HG03432 (cell line): Measurements from ENCODE around the gene PARK7.

Experiments
- ATAC-seq: cut with Tn5 transposase; IDR thresholded peaks from one replicate; pipeline ENCODE4 v1.9.1; 2021; ENCODE audit warnings: mild to moderate bottlenecking, moderate library complexity; ENCODE audit not compliant: unreplicated experiment

Gene PARK7

DNA sequence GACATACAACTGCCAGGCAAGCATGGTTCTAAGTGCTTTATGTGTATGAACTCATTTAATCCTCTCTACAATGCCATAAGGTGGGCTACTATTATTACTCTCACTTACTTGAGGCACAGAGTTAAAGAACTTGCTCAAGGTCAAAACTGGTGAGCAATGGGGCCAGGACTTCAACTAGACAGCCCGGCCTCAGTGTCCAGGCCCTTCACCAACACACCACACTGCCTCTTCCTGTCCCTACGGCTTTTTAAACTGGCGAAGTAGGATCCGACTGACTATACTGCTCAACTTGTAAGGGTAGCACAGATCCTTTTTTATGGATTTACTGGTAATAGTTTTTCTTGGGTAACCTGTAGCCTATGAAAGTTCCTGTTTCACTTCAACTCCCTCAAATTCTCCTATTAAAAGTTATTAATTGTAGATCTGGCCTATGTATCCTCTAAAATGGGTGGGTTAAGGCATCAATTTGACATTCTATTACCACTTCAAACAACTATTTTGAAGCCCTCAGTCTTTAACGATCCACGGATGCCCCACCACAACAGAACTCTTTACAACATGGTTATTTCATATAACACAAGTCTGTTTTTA, 60.3 kb downstream of the PARK7 start:
- ATAC-seq, result no peak

DNA sequence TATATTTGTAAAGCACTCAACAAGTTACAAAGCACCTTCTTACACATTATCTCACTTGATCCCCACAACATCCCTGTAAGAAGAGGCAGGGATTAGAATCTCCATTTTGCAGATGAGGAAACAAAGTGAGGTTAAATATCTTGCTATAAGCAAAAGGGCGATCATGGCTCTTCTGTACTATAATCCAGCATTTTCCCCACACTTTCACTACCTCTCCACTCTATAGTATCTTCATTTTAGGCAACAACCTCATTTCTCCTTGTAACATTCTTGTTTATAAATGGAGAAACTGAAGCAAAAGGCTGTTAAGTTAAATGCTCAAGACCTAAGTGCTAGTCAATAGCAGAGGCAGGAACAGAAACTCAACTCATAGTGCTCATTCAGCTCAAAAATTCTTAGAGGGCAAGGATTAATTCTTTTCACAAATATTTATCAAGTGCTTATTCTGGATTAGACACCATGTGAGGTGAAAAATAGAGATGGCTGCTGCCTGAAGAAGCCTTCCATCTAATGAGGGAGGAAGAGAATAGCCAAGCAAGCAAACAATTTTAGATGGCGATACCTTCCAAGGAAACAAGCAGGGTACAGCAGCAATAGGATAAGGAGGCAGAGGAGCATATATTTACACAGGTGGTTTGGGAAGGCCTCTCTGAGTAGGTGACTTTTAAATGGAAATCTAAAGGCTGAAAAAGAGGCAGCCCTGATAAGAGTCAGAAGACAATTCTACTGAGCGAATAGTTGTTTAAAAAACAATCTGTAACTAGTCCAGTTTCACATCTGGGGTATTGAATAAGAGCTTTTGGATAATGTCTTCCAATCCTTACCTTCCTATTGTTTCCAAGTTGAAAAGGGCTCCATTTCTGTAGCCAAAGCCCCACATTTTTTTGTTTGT, 61.1 kb downstream of the PARK7 start:
- no peak for ATAC-seq

DNA sequence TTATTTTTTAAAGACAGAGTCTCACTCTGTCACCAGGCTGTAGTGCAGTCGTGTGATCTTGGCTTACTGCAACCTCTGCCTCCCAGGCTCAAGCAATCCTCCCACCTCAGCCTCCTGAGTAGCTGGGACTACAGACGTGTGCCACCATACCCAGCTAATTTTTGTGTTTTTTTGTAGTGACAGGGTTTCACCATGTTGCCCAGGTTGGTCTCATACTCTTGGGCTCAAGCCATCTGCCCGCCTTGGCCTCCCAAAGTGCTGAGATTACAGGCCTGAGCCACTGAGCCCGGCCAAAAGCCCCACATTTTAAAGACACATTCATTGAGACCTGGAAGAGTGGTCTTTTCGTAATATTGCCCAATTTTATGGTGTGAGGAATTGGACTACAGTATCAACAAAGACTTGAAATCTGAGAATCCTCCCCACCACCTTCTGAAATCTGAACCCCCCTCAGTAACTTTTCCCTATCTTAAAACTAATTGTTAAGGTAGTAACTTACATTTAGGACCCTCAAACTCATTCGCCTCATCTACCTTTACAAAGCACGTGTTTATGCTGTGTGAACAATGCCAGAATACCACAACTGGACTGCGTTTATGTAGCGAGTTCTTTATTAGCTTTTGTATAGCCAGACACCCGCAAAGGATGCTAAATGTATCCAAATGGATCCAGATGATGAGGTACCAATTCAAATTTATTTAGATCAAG, 61.9 kb downstream of the PARK7 start:
- no peak for ATAC-seq

DNA sequence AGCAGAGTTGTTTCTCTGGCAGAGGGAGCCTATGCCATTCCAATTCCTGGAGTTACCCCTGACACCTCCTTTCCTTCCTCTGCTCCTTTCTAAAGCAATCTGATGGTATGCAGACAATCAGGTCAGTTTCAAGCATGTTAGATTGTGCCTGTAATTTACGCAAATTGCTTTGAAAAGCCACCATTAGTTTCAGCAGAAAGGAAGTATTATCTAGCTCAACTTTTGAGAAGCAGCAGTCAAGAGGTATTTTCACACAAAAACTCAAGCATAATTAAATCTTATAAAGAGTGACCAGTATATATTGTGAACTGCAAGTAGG, 62.4 kb downstream of the PARK7 start:
- no peak for ATAC-seq

DNA sequence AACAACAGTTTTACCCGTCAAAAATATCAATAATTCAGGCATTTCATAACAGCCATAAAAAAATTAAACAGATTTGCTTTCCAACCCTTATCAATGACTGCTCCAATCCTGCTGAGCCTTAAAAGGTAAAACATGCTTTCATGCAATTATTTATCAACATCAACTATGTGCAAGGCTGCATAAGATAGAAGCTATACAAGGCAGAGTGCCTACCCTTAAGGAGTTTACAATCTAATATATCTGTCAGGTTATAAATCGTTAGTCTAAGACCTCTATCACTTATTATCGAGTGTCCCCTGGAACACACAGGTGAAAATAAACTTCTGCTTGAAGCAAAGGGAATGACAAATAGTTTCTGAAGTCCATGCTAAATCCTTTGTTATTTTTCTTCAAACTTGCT, 62.8 kb downstream of the PARK7 start:
- no peak for ATAC-seq

DNA sequence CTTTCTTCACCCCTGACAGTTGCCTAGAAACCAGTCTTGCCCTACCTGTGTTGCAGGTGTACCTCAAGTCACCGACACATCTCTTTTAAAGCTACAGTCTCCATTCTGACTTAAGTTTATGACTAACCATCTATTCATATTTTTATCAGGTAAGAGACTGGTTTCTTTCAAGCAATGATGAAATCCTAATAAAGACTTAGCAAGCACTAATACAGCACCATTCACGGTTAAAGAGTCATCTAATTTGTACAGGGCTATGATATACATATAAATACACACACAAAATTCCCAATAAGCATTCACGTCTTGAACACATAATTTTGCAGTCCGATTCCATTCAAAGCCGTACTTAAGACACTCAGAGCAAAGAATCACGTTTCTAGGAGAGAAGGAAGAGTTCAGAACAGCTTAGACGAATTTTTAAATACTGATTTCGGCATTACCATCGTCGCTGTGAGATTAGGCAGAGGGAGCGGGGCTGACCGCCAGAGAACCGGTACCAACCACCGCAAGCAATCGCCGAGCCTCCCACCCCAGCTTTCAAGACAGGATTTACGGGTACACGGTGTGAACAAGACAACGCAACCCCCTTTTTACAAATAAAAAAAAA, 63.7 kb downstream of the PARK7 start:
- no peak for ATAC-seq

DNA sequence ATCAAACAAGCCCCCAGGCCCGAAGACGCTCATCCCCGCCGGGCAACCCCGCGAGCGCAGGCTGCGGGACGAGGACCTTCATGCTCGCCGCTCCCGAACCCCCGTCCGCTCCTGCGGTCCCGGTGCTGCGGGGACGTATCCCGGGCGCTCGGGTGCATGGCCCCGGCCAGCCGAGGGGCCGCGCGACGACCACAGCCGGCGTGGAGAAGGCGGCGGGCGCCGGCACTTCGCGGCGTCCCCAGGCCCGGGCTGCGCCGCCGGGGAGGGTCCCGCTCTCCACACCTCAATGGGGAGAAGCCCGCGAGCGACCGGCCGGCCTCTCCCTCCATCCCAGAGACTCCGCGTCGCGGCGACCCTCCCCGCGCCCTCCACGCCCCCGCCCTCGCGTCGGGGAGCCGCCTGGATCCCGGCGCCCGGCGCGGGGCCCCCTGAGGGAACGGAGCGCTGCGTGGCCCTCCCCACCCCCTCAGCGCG, 64.2 kb downstream of the PARK7 start:
- ATAC-seq, result no peak

DNA sequence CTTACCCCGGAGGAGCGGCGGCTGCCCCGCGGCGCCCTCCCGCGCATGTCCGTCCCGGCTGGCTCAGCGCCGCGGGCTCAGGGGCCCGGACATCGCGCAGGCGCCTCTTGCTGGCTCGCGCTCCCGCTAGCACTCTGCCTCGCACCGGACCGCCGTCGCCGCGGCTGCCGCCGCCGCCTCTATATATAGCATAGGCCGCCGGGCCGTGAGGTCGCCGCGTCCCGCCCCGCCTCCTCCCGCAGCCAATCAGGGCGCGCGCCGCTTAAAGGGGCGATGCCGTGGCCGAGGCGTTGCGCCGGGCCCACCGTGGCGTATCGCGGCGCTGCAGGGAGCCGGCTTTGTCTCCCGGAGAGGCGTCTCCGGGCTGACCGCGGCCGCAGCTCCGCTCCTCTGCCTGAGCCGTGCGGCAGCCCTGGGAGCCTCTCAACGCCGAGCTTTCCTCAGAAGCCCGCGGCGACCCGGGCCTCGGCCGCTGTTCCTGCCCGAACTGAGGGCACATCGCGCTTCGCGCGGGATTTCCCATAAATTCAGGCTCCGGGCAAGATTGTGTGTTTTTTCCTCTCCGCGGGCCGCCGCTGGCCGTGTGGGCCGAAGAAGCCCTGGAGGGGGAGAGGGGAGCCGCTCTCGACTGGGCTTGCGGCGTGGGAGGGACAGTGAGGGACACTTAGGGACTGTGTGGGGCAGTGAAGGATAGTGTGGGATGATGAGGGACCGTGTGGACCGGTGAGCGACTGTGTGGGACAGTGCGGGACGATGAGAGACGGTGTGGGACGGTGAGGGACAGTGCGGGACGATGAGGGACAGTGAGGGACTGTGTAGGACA, 64.9 kb downstream of the PARK7 start, which contains the start of gene ERRFI1:
Gene ERRFI1 (minus strand): TSS at position 157 of the 823 bp plus-strand sequence. CDS start 10,690 bp downstream, outside the sequence.
- ATAC-seq, result peak; percentile 90

DNA sequence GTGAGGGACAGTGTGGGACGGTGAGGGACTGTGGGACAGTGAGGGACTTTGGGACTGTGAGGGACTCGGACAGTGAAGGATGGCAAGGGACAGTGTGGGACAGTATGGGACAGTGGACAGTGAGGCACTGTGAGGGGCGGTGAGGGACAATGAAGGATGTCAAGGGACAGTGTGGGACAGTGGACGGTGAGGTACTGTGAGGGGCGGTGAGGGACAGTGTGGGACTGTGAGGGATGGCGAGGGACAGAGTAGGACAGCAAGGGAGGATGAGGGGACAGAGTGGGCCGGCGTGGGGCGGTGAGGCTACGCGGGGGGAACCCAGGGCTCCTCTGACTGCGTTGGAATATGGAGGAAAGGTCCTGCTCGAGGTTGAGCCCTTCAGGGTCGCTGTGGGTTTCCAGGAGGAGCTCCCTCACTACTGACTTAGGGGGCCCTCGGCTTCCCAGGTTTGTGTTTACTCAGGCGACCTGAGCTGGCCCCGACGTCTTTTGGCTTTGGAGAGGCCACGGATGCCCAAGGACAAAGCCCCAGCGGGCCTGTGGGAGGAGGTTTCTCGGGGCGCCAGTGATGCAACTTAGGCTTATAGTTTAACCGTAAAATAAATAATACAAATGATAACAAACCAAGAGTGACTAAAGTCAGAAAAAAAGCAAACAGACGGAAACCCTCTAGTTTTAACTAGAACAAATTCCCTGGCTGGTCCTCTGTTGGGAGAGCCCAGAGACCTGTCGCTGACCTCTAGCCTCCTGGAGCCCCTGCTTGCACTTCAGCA, 65.7 kb downstream of the PARK7 start:
- ATAC-seq, result no peak

DNA sequence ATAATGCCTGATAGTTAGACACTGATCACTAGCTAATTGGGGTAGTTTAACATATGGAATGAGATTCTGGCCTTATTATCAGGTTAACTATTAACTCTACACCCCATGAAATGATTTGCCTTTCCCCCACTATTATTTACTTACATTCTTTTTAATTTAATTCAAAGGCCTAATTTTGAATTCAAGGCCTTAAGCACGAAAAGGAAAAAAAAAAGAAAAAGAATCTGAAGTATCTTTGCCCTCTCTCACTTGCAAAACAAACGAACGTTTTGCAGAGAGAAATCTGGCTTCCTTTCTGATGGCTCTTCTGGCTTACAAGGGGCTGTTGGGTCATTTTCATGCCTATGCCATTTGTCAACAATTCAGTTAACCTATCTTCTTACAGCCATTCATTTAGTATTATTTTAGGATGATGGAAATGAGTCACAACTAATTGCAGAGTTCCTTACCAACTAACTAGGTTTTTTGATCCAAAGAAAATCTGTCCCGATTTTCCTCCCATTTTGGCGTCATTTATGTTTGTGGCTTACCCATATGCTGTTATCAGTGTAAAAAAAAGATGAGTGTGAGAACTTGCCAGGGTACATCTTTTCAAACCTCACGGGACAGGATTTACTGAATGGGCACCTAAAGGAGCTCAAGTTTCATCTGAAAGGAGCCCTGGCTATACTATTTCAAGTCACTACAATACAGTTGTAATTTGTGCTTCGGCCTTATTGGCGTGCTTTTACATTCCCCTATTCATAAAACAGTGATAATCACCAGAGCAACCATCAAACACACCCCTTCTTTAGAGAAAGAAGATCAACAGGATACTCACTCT, 66.4 kb downstream of the PARK7 start:
- ATAC-seq, result no peak

DNA sequence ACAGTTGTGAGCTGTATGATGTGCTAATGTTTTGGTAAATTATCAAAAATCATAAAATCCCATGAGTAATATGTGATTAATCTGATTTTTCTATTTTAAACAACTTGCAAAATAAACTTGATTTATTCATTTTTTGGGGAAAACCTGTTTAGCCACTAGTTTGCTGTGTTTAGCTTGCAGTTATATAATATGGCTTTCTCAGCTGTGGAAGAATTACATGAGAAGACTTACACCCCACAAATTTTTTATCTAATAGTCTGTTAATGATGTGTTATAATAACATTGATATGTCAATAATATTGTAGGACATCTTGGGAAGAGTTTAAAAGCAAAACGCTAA, 67.0 kb downstream of the PARK7 start:
- ATAC-seq, result no peak

DNA sequence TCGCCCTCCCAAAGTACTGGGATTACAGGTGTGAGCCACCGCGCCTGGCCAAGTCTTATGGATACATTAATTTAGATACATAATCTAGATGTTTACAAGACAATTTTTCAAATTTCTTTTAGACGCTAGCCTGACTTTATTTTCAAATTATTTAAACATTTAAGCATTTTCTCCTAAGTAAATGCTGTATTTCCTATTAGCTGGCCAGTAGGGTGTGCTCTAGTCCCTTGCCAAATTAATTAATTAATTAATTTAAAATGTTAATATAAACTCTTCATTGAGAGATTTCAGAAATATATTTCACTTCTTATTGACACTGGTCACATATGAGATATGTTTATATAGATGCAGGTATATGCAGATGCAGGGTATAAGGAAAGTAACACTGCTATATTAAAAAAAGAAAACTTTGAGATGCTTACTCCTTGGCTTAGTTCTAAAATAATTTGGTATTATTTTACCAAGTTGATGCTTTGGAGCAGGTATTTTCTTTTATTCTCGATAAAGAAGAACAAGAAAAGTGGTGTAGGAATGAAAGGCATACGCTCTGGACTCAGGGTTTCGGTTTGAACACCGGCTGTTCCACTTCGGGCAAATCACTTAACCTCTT, 69.8 kb downstream of the PARK7 start:
- ATAC-seq, result no peak

DNA sequence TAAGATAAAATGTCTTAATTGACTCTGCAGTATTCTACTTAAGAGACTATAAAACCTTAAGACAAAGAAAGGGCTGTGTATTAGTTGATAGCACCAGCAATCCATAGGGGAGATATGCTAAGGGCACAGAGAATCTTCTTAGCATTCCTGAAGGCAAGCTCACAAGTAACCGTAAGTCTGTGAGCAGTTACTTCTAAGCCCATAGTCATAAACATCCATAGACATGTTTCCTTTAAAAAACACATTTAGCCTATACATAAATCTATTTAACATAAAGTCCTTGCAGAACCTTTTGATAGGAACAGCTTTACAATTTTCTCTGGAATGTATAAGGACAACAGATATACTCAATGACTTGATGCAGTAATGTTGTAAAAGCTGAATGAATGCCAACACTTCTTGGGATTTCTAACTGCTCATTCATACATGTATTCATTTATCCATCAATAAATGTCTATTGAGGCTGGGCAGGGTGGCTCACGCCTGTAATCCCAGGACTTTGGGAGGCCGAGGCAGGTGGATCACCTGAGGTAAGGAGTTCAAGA, 70.9 kb downstream of the PARK7 start:
- ATAC-seq, result no peak

DNA sequence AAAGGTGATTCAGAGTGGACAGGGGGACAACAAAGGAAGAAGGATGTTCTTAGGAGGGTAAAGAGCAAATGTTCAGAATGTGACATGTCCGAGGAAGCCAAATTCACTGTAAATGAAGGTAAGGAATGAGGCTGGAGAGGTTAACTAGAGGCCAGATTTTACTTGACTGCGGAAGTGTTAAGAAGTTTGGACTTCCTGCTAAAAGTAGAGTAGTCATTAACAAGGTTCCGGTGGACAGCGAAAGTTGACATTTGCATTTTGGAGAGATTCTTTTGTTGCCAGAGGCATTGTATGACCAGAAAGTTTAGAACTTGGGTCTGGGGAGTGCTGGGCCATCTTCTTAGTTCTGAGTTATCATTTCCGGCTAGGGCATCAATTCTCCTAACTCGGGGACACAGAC, 71.8 kb downstream of the PARK7 start:
- ATAC-seq, result no peak
